Lower lobe of right lung (tissue), 2 donors: ENCODE measurements around the gene ERC1. TPM values are rescaled to one million over a fixed set of nuclear protein-coding genes. Genes with fewer than 3 reads are reported as not detected.

Experiments used
- ATAC-seq, 2 donors: fragments of 200-7000 bp; cut with Tn5 transposase; one replicate each; pipeline ENCODE4 v1.9.1; 2020 to 2022; ENCODE audit warnings: mild to moderate bottlenecking in 2 of 2, moderate library complexity in 2 of 2
- DNase-seq: peaks from one replicate; pipeline ENCODE4 v3.0.0-alpha.2; 2020
- H3K27ac ChIP-seq: fragments of 200-600 bp; one replicate; pipeline ENCODE4 v1.8.0; 2022
- H3K27me3 ChIP-seq: fragments of 200-600 bp; one replicate; pipeline ENCODE4 v1.8.0; 2022; ENCODE audit warnings: low read depth
- H3K36me3 ChIP-seq: fragments of 200-600 bp; one replicate; pipeline ENCODE4 v1.8.0; 2022; ENCODE audit warnings: mild to moderate bottlenecking
- H3K4me1 ChIP-seq: fragments of 200-600 bp; one replicate; pipeline ENCODE4 v1.8.0; 2022
- H3K4me3 ChIP-seq: fragments of 200-600 bp; one replicate; pipeline ENCODE4 v1.8.0; 2022; ENCODE audit warnings: mild to moderate bottlenecking
- H3K9me3 ChIP-seq: fragments of 200-600 bp; one replicate; pipeline ENCODE4 v1.8.0; 2022
- CTCF ChIP-seq: fragments of 200-600 bp; IDR thresholded peaks from one replicate; pipeline ENCODE4 v1.8.0; 2022; ENCODE audit warnings: antibody characterized with exemption, mild to moderate bottlenecking
- intact Hi-C: fragments of 100-400 bp; cut with DNase I; formaldehyde crosslinking; loops from one replicate; pipeline ENCODE4 v1.11.0; 2022
- total RNA-seq: library from RNA; stranded (reverse); fragmentation: NEBNext Ultra II Directional; extraction: Animal tissue kit (Norgen Biotek cat#: 25700); gene quantifications from one replicate; pipeline ENCODE4 v1.2.1, GENCODE V29; 2021
- donor health status: DM: no; HTN: yes; CAD: no; lungs with severe emphysema.

The ERC1 gene
- total RNA-seq, 1 donor from 2014 or later = 66.3 TPM

DNA sequence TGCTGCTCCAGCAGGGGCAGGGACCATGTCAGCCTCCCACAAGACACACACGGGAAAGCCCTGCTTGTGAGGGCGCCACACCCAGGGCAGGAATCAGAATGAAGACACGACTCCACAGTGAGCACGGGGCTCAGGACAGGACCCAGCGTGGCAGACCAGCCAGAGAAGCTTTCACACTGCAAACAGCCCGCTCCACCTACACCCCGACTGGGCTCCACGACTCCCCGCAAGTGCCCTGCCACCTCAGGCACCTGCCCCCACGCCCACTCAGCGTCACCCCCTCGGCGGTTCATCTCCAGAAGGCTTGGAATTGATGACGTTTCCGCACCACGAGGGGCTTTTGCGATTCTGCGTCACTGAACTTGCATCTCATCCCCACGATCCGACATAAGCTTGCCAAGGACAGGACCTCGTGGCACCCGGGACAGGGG is 512.3 kb downstream of the ERC1 start:
- H3K36me3 ChIP-seq = no peaks in the 10 kb centered on the region
- no peaks in the 10 kb centered on the region for H3K9me3 ChIP-seq
- no peaks in the 10 kb centered on the region for H3K4me1 ChIP-seq
- ATAC-seq = no peak
- DNase-seq = no peak
- no peak overlapping the region for H3K4me3 ChIP-seq
- peaks cover 4% of the 10 kb centered on the region for H3K27me3 ChIP-seq
- no peak for TF ChIP-seq CTCF
- intact Hi-C loops = no loop called here
- H3K27ac ChIP-seq = no peak overlapping the region

- no peaks in the 10 kb centered on the region for H3K9me3 ChIP-seq
- H3K4me1 ChIP-seq = no peaks in the 10 kb centered on the region
- H3K27ac ChIP-seq = no peak overlapping the region
- H3K4me3 ChIP-seq = no peak overlapping the region
- DNase-seq (no peak), ATAC-seq (peak in 1 of 2 donors; percentile 58)
- intact Hi-C loops = no loop called here
- H3K36me3 ChIP-seq = no peaks in the 10 kb centered on the region
- peaks cover 4% of the 10 kb centered on the region for H3K27me3 ChIP-seq
- no peak for TF ChIP-seq CTCF
These were observed 513.4 kb downstream of the ERC1 start for GRCh38 chr12:1504304-1504894.

DNA sequence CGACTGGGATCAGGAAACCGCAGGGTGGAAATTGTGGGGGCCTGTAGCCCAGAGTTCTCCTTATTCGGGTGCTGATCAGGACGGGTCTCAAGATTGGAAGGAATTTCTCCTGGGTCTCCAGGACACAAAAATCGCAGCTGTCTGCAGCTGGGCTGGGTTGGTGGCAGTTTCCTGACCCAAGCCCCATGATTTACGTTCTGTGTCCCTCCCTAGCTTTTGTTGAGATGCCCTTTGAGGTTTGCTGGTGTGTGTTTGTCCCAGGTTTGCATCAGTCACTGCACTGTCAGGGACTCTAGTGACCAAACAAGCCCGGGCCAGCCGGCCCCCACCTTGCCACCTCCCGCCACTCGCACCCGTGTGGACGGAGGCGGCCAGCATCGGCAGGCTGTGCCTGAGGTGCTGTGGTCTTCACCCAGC is 513.9 kb downstream of the ERC1 start:
- Histone ChIP-seq H3K27ac (no peak overlapping the region), H3K4me3 (no peak overlapping the region), H3K27me3 (peaks cover 4% of the 10 kb centered on the region), H3K4me1 (no peaks in the 10 kb centered on the region), H3K9me3 (no peaks in the 10 kb centered on the region), H3K36me3 (no peaks in the 10 kb centered on the region)
- intact Hi-C loops = no loop called here
- DNase-seq (no peak), ATAC-seq (no peak)
- no peak for TF ChIP-seq CTCF

DNA sequence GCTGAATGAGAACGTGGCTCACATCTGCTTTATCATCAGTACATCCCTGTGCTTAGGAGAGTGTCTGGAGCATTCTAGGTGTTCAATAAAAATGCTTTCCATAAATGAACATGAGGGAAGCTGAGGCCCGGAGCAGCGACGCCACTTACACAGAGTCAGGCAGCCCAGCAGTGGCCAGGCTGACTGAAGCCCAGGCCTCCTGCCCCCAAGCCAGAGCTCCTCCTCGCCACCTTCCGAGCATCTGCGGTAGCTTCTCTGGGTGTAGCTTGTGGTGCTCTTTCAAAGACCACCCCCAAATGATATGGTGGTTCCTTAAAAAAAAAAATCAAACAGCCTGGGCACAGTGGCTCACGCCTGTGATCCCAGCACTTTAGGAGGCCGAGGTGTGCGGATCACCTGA is 514.6 kb downstream of the ERC1 start:
- Histone ChIP-seq H3K27ac (no peak overlapping the region), H3K27me3 (peaks cover 4% of the 10 kb centered on the region)
- intact Hi-C loops = no loop called here

DNA sequence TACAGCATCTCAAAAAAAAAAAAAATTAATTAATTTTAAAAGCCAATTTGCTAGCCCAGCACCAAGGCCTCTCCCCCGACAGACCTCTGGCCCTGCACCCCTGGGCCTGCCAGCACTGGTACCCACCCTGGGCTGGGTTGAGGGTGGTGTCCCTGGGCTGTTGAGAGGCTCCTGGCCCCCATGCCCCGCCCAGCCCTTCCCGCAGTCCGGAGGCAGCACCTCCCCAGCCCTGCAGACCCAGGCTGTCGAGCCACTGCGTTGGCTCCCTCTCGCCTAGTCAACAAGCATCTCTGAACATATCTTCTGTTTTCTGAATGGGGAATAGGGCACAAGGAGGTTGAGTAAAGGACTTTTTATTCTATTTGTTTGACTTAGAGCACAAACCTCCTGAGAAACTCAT is 516.3 kb downstream of the ERC1 start:
- DNase-seq = no peak
- H3K27me3 ChIP-seq = peaks cover 4% of the 10 kb centered on the region
- no peak overlapping the region for H3K27ac ChIP-seq
- ATAC-seq = no peak
- no peaks in the 10 kb centered on the region for H3K36me3 ChIP-seq
- H3K4me1 ChIP-seq = no peaks in the 10 kb centered on the region
- H3K9me3 ChIP-seq = no peaks in the 10 kb centered on the region
- intact Hi-C loops = no loop called here
- TF ChIP-seq CTCF = no peak
- no peak overlapping the region for H3K4me3 ChIP-seq

More for the DNA sequence above, 514.6 kb downstream of the ERC1 start:
- H3K9me3 ChIP-seq = no peaks in the 10 kb centered on the region
- H3K4me3 ChIP-seq = no peak overlapping the region
- no peak for TF ChIP-seq CTCF
- no peak for DNase-seq
- no peaks in the 10 kb centered on the region for H3K4me1 ChIP-seq
- H3K36me3 ChIP-seq = no peaks in the 10 kb centered on the region
- no peak for ATAC-seq
